Measurements from ENCODE around the gene ZSCAN32. TPM values are rescaled to one million over a fixed set of nuclear protein-coding genes. Genes with fewer than 3 reads are reported as not detected.

Gene ZSCAN32
- total RNA-seq, 1 donor from 2014 or later = 15.0 TPM

- H3K4me3 Mint-ChIP-seq = no peak overlapping the region
- no peaks in the 10 kb centered on the region for H3K36me3 Mint-ChIP-seq
- peaks cover 4% of the 10 kb centered on the region for H3K27me3 Mint-ChIP-seq
- no peaks in the 10 kb centered on the region for H3K4me1 Mint-ChIP-seq (ENCODE audit: unreplicated experiment)
- H3K27ac Mint-ChIP-seq = no peak overlapping the region
- DNase-seq (ENCODE audit: extremely low spot score, unreplicated experiment) = no peak
- TF ChIP-seq, protein P1, sequence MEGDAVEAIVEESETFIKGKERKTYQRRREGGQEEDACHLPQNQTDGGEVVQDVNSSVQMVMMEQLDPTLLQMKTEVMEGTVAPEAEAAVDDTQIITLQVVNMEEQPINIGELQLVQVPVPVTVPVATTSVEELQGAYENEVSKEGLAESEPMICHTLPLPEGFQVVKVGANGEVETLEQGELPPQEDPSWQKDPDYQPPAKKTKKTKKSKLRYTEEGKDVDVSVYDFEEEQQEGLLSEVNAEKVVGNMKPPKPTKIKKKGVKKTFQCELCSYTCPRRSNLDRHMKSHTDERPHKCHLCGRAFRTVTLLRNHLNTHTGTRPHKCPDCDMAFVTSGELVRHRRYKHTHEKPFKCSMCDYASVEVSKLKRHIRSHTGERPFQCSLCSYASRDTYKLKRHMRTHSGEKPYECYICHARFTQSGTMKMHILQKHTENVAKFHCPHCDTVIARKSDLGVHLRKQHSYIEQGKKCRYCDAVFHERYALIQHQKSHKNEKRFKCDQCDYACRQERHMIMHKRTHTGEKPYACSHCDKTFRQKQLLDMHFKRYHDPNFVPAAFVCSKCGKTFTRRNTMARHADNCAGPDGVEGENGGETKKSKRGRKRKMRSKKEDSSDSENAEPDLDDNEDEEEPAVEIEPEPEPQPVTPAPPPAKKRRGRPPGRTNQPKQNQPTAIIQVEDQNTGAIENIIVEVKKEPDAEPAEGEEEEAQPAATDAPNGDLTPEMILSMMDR (conservative IDR thresholded peaks at IDR 0.05) = no peak
- peaks cover 11% of the 10 kb centered on the region for H3K9me3 Mint-ChIP-seq
Observed at GRCh38 chr16:3356118-3356517, 44.7 kb downstream of the ZSCAN32 start.

DNA sequence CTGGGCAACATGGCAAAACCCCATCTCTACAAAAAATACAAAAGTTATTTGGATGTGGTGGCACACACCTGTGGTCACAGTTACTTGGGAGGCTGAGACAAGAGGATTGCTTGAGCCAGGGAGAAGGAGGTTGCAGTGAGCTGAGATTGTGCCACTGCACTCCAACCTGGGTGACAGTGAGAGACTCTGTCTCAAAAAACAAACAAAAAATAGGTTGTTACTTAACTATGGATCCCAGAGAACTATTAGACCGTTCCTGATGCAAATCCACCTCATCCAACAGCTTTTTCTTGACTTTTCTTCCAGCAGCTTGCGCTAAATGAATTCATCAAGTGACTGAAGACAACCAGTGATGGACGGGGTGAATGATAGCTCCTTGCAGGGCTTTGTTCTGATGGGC is 45.2 kb downstream of the ZSCAN32 start, which contains the start of gene OR2C1:
OR2C1 (plus strand) TSS at position 301 of the 400 bp plus-strand sequence; CDS start at position 353, 52 bp downstream.
- Mint-ChIP-seq H3K36me3 (no peaks in the 10 kb centered on the region), H3K27ac (no peak within 1 kb of the TSS), H3K27me3 (peaks cover 4% of the 10 kb centered on the region), H3K4me3 (no peak within 1 kb of the TSS), H3K9me3 (peaks cover 8% of the 10 kb centered on the region), H3K4me1 (ENCODE audit: unreplicated experiment) (no peaks in the 10 kb centered on the region)
- DNase-seq (ENCODE audit: extremely low spot score, unreplicated experiment) = no peak
- TF ChIP-seq, protein P1 (conservative IDR thresholded peaks at IDR 0.05) = no peak

DNA sequence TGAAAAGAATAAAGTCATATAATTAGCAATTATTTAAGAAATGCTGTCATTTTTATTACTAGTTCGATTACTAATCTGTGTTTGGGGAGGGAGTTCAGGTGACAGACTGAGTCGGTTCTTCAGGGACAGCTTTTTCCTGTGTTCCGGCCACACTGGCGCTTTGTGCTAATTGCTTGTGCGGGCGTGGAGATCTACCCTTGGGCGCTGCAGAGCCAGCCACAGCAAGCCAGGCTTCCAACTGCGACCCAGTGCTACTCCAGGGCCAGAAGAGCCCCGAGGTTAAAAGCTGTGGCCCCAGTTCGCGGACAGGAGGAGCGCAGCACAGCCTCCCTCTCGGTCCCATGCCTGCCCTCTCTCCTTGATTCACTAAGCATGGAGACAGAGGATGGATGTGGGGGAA is 51.6 kb downstream of the ZSCAN32 start:
- Mint-ChIP-seq H3K27ac (no peak overlapping the region), H3K9me3 (peaks cover 4% of the 10 kb centered on the region), H3K36me3 (no peaks in the 10 kb centered on the region), H3K4me3 (no peak overlapping the region), H3K27me3 (no peaks in the 10 kb centered on the region), H3K4me1 (ENCODE audit: unreplicated experiment) (no peaks in the 10 kb centered on the region)
- no peak for DNase-seq (ENCODE audit: extremely low spot score, unreplicated experiment)
- TF ChIP-seq, protein P1 (conservative IDR thresholded peaks at IDR 0.05) = no peak

DNA sequence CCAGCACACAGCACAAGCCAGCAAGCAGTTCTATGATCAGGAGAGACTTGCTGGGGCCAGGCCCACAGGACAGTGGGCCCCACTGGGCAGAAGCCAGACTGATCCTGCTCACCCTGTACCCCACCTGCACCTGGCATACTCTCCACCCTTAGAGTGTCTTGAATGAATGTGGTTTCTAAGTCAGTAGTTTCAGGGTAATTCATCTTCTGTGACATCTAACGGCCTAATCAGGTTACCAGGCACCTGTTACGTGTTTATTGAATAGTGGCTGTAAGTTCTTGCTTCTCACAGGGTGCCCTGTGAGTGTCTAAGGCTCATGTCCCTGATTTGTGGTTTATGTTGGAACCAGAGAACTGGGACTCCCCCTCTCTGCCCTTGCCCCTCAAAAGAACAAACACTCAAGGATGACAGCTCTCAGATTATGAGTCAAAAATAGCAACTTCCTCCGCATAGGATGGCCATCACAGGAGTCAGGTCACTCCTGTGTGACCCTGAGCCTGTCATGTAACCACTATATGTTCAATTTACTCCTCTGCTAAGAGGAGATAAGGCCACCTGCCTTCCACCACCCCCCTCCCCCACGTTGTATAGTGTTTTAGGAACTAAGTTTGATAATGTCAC is 52.1 kb downstream of the ZSCAN32 start:
- DNase-seq (ENCODE audit: extremely low spot score, unreplicated experiment) = no peak
- TF ChIP-seq, protein P1 (conservative IDR thresholded peaks at IDR 0.05) = no peak
- H3K4me1 Mint-ChIP-seq (ENCODE audit: unreplicated experiment) = no peaks in the 10 kb centered on the region
- no peak overlapping the region for H3K4me3 Mint-ChIP-seq
- no peaks in the 10 kb centered on the region for H3K27me3 Mint-ChIP-seq
- H3K36me3 Mint-ChIP-seq = no peaks in the 10 kb centered on the region
- no peak overlapping the region for H3K27ac Mint-ChIP-seq
- peaks cover 4% of the 10 kb centered on the region for H3K9me3 Mint-ChIP-seq

- Mint-ChIP-seq H3K4me3 (no peak overlapping the region), H3K27ac (no peak overlapping the region), H3K4me1 (ENCODE audit: unreplicated experiment) (no peaks in the 10 kb centered on the region), H3K36me3 (no peaks in the 10 kb centered on the region), H3K9me3 (peaks cover 4% of the 10 kb centered on the region), H3K27me3 (no peaks in the 10 kb centered on the region)
- DNase-seq (ENCODE audit: extremely low spot score, unreplicated experiment) = no peak
- TF ChIP-seq, protein P1 (conservative IDR thresholded peaks at IDR 0.05) = no peak
Observed at GRCh38 chr16:3347586-3347985, 53.2 kb downstream of the ZSCAN32 start.
